KBM-7 (cell line): ENCODE data around the gene TRIP6.

Experiments
- DNase-seq: peaks from one replicate; pipeline ENCODE4 v3.0.0-alpha.2; 2015
- in situ Hi-C: fragments of 300-500 bp; cut with MboI; formaldehyde crosslinking; loops from 2 replicates; pipeline ENCODE4 v1.14.3; 2020; ENCODE audit warnings: low sequenced_read_pairs, low pct_unique_long_range_greater_than_20kb, mixed read lengths

Gene TRIP6

DNA sequence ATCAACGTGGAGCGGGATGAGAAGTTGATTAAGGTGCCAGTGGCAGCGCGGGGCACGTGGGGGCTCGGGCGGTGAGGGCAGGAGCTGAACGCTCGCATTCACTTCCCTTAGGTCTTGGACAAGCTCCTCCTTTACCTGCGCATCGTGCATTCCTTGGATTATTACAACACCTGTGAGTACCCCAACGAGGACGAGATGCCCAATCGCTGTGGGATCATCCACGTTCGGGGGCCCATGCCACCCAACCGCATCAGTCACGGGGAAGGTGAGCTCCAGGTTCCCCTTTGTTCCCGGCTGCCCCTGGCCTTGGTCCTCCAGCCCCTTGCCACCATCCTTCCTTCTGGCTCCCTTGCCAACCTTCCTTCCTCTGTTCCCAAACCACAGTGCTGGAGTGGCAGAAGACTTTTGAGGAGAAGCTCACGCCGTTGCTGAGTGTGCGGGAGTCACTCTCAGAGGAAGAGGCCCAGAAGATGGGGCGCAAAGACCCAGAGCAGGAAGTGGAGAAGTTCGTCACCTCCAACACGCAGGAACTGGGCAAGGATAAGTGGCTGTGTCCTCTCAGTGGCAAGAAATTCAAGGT is 19.8 kb downstream of the TRIP6 start:
- no peak for DNase-seq
- in situ Hi-C loops: no loop called here

DNA sequence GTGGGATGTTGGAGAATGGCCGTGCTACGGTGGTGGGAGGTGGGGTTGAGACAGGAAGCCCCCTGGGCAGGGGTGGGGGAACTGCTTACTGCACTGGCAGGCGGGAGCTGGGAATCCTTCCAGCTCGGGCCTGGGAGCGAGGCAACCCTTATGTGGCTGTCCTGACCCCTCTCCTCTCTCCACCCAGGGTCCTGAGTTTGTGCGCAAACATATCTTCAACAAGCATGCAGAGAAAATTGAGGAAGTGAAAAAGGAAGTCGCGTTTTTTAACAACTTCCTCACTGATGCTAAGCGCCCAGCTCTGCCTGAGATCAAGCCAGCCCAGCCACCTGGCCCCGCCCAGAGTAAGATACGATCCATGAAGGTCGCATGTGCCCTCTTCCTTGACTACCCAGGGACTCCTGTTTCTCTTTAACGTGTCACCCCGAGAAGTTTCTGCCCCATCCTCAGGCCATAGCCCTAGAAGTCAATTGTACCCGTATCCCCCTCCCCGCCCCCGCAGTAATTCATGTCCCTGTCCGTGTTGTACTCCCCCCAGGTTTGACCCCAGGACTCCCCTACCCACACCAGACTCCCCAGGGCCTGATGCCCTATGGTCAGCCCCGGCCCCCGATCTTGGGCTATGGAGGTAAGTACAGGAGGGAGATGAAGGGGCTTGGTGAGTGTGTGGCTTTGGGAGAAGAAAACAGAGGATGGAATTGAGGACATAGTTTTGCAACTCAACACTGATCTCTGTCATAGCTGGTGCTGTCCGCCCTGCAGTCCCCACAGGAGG is 20.5 kb downstream of the TRIP6 start:
- in situ Hi-C loops: no loop called here
- DNase-seq: peak; percentile 94

DNA sequence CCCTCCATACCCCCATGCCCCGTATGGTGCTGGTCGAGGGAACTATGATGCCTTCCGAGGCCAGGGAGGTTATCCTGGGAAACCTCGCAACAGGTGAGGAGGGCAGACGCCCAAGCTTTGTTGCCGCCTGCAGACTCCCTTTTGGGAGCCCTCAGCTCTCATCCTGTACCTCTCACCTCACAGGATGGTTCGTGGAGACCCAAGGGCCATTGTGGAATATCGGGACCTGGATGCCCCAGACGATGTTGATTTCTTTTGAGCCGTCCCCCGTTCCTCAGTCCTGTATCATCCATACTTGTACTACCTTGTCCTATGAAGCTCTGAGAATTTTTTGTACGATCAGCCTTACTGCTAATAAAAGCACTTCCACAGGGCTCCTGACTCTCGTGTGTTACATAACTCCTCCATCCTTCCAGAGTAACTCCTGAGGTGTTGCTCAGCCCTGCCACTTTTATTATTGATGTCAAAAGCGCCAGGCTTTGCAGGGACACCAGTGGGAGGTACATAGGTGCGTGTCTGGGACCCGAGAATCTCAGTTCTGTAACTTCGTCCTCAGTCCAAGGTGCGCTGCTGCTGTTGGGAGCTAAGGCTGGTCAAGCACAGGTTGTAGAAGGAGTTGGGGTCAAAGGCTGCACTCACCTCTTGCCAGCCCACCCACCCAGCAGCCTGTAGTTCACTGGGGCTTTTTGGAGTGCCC is 21.3 kb downstream of the TRIP6 start:
- in situ Hi-C loops: no loop called here
- DNase-seq: no peak

DNA sequence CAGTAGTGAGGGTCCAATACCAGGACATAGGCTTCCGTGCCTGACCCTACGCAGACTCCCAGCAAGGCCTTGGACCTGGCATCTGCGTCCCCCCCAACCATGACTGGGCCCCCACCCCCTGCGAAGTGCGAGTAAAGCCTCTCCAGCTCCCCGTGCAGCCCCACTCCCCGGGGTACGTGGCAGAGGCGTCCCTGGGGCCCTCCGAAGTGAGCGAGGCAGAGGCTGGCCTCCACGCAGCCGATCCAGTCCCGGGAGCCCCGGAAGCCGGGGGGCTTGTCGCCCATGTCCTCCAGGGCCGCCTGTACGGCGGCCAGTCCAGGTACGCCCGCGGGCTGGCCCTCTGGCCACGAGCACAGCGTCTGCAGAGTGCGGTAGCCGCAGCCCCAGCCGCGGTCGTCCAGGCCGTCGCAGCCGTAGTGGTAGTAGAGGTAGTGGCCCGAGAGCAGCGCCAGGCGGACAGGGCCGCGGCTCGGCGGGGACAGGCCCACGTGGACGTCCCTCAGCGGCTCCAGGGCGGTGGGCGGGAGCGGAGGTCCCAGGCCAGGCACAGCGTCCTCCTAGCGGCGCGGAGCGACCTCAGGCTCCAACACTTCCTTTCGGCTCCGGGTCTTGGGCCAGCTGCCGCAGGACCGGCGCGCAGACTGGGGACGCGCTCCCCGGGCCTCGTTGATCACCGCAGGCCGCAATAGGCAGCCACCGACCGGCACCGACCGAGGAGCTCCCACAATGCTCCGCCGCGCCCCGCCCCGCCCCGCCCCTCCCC is 22.0 kb downstream of the TRIP6 start, which contains the start of gene UFSP1:
UFSP1 (minus strand) TSS at position 728 of the 763 bp plus-strand sequence; CDS start at position 284, 444 bp downstream.
- in situ Hi-C loops: no loop called here
- DNase-seq: peak; percentile 71

DNA sequence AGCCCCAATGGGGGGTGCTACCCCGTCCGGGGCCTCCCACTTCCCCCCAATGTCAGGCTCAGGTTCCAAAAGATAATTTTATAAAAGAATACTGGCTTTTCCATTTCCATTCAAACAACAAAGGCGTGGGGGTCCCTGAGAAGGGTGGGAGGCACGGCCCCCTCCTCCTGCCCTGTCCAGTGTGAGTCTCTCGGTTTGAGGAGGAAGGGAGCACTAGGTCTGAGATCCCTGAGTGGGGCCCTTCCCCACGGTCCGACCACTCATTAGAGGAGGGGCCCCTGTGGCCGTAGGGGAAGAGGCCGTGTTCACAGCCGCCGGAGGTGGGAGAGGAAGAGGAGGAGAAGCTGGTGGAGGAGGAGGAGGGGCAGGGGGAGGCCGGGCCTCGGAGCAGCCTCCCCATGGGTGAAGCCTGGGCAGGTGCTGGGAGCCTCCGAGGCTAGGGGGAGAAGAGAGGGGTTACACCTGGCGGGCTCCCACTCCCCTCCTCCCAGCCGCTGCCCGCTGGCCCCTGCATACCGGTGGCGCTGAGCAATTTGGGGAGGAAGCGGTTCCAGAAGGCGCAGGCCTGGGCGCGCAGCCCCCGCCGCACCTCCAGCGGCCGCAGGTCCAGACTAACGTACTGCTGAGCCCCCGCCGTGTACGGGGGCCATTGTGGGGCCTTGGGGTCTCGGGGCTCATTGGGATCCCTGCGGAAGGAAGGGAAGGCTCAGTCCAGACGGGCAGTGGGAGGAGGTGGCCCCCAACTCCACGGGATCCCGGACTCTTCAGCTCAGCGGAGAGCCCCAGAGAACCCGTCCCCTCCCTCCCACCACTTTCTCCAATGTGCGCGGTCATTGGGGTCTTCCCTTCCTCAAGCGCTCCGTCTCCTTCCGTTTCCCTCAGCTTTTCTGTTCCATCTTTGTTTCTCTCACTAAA is 23.7 kb downstream of the TRIP6 start:
- DNase-seq: no peak
- in situ Hi-C loops: no loop called here

DNA sequence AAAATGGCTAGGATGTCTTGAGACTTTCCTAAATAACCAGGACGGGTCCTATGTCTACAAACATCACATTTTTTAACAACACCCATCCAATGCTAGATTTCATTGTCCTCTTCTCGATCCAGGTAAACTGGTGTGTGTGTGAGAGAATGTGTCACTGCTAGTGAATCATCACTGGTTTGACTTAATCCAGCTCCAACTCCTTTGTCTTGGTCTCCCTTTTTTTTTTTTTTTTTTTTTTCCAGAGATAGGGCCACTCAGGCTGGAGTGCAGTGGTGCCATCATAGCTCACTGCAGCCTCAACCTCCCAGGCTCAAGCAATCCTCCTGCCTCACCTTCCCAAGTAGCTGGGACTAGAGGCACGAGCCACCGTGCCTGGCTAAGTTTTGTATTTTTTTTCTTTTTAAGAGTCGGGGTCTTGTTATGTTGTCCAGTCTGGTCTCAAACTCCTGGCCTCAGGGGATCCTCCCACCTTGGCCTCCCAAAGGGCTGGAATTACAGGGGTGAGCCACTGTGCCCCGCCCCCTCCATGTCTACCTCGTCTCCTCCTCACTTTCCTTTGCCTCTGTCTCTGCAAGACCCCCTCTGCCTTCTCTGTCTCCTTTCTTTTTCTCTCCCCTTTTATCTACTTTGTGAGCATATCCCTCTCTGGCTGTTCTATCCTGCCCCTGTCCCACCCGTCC is 24.5 kb downstream of the TRIP6 start:
- in situ Hi-C loops: no loop called here
- DNase-seq: no peak

DNA sequence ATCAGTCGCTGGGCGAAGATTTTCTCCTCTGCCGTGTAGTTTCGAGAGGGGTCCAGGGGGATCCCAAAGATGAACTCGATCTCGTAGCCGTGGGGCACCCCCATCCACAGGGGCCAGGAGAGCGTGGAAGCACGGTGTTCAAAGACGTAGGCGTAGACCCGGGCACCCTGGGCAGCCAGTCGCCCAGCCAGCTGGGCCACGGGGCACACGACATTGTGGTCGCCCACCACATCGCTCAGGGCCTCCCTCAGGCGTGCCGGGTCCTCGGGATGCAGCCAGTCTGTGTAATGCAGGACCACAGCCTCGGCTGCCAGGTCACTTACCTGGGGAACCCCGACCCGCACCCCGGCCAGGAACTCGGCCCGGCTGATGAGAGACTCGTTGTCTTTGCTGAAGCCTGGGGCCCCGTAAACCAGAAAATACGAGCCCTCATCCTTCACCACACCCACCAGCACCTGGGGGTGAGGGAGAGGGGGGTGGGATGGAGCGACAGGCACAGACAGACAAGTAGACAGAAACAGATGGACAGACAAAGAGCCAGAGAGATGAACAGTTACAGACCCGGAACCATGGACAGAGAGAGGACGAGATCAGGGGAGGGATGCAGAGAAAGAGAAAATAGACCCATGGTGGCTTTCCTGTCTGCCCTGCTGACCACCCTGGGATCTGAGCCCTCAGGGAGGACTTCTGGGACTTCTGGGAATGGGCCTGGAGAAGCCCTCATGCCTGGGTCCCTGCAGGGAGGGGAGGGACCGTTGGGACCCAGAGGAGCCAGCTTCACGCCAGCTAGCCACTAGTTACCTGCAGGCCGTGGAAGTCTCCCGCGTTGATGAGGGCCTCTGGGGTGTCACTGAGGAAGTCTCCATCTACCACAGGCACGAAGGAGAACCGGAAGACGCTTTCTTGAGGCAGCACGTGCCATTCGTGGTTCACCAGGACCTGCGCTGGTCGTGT is 25.5 kb downstream of the TRIP6 start:
- in situ Hi-C loops: no loop called here
- no peak for DNase-seq

DNA sequence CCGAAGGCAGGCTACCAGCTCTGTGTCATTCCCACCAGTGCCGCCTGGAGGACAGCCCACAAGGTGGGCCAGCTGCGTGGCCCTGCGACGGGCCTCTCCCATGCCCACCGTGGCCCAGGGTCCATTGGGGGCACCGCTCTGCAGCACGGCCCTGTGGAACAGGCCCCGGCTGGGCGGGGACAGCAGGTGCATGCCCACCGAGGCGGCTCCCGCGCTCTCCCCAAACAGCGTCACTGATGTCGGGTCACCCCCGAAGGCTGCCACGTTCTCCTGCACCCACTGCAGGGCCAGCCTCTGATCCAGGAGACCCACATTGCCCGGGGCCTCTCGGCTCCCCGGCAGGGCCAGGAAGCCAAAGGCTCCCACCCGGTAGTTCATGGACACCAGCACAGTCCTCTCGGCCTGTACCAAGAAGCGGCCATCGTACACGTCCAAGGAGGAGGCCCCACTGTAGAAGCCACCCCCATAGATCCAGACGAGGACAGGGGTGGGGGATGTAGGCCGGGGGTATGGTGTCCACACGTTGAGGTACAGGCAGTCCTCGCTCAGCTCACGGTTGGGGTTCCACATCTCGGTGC is 26.2 kb downstream of the TRIP6 start:
- no peak for DNase-seq
- in situ Hi-C loops: no loop called here

DNA sequence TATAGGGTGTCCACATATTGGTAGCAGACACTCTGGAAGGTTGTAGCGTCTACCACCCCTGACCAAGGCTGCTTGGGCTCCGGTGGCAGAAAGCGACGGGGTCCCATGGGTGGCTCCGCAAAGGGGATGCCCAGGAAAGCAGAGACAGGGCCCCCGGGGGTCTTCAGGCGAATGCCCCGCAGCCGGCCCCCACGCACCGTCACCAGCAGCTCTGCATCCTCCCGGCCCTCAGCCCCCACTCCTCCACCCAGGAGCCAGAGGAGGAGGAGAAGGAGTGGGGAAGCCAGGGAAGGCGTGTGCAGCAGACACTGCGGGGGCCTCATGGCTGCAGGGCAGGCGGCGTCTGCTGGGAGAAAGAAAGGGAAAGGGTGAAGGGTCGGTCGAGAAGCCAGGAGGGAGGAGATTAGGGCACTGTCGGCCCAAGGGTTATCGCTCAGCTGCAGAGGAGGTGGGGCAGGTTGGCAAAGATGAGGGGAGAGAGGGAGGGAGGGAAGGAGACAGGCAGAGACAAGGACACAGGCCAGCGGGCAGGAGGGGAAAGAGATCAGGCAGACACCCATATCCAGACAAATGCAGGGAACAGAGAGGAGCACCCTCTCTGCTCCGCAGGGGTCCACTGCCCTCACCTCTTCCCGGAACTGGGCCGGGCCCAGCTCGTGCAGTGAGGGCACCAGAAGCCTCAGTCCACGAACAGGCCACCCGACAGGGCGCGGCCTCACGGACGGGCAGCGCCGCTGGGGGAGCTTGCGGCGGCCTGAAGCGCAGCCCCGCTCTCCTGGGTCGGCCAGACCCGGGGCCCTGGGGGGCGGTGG is 26.9 kb downstream of the TRIP6 start:
- no peak for DNase-seq
- in situ Hi-C loops: no loop called here

DNA sequence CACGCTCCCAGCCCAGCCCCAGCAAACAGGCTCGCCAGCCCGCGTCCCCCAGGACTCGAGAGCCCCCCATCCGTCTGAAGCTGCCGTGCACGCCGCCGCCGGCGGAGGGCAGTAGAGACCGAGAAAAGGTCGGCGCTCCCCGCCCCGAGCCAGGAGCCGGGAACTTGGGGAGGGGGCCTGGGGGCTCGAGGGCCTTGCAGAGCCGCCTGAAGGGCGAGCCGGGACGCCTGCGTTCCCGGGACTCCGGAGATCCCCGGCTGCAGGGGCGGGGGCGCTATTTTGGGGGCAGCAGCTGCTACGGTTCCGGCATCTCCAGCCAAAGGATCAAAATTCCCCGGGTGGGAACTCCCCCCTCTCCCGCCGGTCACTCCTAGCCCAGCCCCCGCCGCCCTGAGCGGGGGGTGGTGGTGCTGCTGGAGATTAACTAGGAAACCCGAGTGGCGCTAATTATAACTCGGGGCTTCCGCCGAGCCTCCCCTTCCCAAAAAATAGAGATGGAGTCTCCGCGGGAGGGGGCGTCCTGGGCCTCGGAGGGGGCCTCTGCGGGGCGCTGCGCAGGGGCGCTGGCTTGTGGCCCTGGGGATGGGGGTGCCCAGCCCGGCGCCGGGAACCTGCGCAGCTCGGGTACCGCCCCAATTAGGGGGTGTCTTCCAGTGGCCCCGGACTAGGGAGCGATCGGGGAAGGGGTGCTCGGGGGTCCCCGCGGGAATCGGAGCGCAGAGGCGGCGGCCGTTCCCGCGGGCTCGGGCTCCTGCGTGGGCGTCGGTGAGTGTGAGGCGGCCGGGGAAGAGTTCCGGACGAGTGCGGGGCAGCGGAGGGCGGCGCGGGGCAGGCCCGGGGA is 27.9 kb downstream of the TRIP6 start:
- DNase-seq: peak; percentile 66
- in situ Hi-C loops: no loop called here

DNA sequence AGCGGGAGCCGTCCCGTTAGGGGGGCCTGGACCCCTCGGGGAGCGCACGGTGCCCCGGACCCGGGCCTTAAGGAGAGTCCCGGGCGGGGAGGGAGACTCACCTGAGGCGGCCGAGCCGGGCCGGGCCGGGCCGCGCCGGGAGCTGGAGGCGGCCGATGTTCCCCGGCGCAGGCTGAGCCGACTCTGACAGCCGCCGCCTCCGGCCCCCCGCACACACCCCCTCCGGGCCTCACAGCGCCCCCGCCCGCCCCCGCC is 28.4 kb downstream of the TRIP6 start, which contains the start of gene ACHE:
ACHE (minus strand) TSS at position 188 of the 255 bp plus-strand sequence. CDS start 1,656 bp downstream, outside the sequence.
- in situ Hi-C loops: no loop called here
- DNase-seq: peak; percentile 24

DNA sequence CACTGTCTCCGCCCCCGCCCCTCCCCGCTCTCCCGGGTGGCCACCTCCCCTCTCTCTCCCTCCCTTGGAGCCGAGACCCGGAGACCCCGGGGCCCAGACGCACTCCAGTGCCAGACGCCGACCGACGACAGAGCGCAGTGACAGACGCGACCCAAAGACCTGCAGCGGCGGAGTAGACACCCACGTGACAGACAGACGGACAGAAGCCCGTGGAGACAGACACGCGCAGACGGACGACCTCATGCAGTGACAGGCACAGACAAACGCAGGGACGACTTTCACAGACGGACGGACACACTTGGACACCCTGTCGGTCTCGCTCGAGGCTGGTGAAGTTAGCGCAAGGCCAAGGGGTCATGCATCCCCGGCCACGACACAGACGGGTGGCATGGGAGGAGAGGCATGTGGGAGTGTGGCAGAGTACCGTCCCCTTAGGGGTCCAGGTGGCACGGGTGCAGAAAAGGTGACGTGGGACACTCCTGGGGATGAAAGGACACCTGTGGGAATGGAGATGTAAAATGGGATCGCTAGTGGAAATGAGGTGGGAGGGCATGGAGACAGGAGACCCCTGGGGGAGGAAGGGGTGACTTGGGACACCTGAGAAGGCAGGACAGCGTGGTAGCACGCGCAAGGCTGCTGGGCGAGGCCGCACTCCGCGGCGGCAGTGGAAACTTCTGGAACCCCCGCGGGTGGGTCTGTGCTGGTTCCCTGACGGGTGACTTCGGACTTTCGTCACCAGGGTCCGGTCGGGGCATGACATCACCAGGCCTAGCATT is 29.0 kb downstream of the TRIP6 start:
- in situ Hi-C loops: no loop called here

DNA sequence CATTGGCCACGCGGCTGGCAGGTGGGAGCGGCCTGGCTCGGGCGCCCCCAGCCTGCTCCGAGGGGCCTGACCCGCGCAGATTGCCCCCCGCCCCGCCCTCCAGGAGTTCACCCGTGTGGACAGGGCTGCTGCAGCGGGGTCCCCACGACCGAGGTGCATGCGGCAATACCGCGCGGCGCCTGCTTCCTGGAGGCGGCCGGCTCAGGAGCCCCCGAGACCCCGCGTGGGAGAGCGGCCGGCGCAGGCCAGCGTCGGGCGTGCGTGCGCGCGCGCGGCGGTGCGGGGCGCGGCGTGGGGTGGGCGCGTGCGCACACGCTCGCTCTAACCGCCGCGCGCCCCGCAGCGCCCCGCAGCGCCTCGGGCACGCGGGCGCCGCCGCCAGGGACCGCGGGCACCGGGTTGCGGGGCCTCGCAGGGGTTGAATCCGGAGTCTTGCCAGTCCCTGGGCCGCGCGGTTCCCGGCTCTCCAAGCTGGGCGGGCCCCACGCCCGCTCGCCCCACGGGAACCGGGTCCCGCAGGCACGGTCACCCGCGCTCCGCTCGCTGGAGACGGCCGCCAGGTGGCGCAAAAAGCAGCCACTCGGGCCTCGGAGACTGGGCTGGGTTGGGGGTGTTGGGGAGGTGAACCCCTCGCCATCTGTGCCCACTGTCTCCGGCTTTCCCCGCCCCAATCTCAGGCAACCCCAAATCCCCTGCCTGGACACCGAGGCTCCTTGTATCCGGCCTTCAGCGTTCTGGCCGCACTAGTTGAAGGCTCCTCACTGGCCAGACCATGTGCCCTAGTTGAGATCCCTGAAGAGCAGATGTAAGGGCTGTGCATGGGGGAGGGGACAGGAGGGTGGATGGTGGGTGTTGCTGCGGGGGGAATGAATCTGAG is 29.8 kb downstream of the TRIP6 start:
- in situ Hi-C loops: no loop called here
- DNase-seq: peak; percentile 58

More for the DNA sequence above, 29.0 kb downstream of the TRIP6 start:
- peak; percentile 67 for DNase-seq
